K562 (cell line): Measurements from ENCODE around the gene RGS19. TPM values are rescaled to one million over a fixed set of nuclear protein-coding genes. Genes with fewer than 3 reads are reported as not detected.

Experiments
- ATAC-seq: fragments of 200-7000 bp; cut with Tn5 transposase; 3 replicates; pipeline ENCODE4 v1.9.1; 2020; ENCODE audit warnings: moderate library complexity
- BruUV-seq: library from RNA; stranded (reverse); fragments of 400-500 nt; replicated peaks from 2 replicates; lab custom pipeline; 2021; lab: Mats Ljungman, UMichigan
- CTCF ChIA-PET: fragments of 300-600 bp; formaldehyde crosslinking; extraction: SDS; loops from one replicate; lab custom pipeline; 2021; ENCODE audit warnings: low intra/inter-chr PET ratio; lab: Yijun Ruan, JAX
- POLR2A ChIA-PET: fragments of 300-600, 350-650 bp; sonication (Branson Sonifier 250); formaldehyde crosslinking; extraction: SDS; loops from one replicate; lab custom pipeline; 2021; ENCODE audit warnings: antibody characterized with exemption, inconsistent platforms; lab: Yijun Ruan, JAX
- DNase-seq, 4 experiments: peaks; one replicate each; pipeline versions ENCODE4 v3.0.0 to v3.0.0-alpha.2; 2011 to 2018; ENCODE audit warnings: low spot score in 3 of 4, mixed read lengths in 3 of 4; ENCODE audit errors: extremely low read depth in 1 of 4
- FAIRE-seq: peaks from 2 replicates; lab custom pipeline; 2011; peaks lifted over from hg19 to GRCh38; lab: Jason Lieb, UNC
- H2AFZ ChIP-seq: 2 replicates; pipeline ENCODE4 v1.6.0; 2011; ENCODE audit warnings: low read depth, low read length, control low read depth, inconsistent platforms
- H3K27ac ChIP-seq: fragments of 200-600 bp; 3 replicates; pipeline ENCODE4 v1.8.0; 2011; ENCODE audit warnings: low read depth, mild to moderate bottlenecking, control low read depth, inconsistent platforms, low read length, moderate library complexity, mixed read lengths; ENCODE audit errors: extremely low read depth
- H3K27me3 ChIP-seq, 2 experiments: fragments of 300-600 bp in 1 of 2; 2 replicates in 1 of 2; 3 replicates in 1 of 2; pipeline versions ENCODE4 v1.6.0 to v1.8.0; 2011; ENCODE audit warnings: inconsistent platforms in 2 of 2, low read length in 2 of 2, mild to moderate bottlenecking in 1 of 2, mixed read lengths in 1 of 2, moderate library complexity in 1 of 2; ENCODE audit not compliant: control insufficient read depth in 2 of 2, insufficient read depth in 2 of 2
- H3K36me3 ChIP-seq: fragments of 300-600 bp; 3 replicates; pipeline ENCODE4 v1.8.0; 2011; ENCODE audit warnings: mild to moderate bottlenecking, low read length, inconsistent platforms; ENCODE audit not compliant: control insufficient read depth, insufficient read depth
- H3K4me1 ChIP-seq, 2 experiments: fragments of 200-600 bp in 1 of 2; replicated peaks in 1 of 2; 2 replicates in 1 of 2; 3 replicates in 1 of 2; pipeline versions ENCODE4 v1.5.1 to v1.8.0; 2011; ENCODE audit warnings: inconsistent platforms in 2 of 2, low read length in 2 of 2, mild to moderate bottlenecking in 1 of 2, mixed read lengths in 1 of 2, moderate library complexity in 1 of 2; ENCODE audit not compliant: control insufficient read depth in 2 of 2, insufficient read depth in 2 of 2
- H3K4me2 ChIP-seq: 2 replicates; pipeline ENCODE4 v1.6.1; 2011; ENCODE audit warnings: low read length, control low read depth, inconsistent platforms, mixed read lengths; ENCODE audit not compliant: insufficient read depth
- H3K4me3 ChIP-seq: fragments of 200-600 bp; sonication (generic), shearing (Covaris generic); 2 replicates; pipeline ENCODE4 v1.5.1; 2016; ENCODE audit warnings: control low read depth, inconsistent platforms
- H3K79me2 ChIP-seq: fragments of 200-600 bp; 3 replicates; pipeline ENCODE4 v1.8.0; 2011; ENCODE audit warnings: low read length, inconsistent platforms; ENCODE audit not compliant: control insufficient read depth, insufficient read depth
- H3K9ac ChIP-seq, 2 experiments: 2 replicates each; pipeline versions ENCODE4 v1.6.0 to v1.6.1; 2011; ENCODE audit warnings: low read depth in 2 of 2, low read length in 2 of 2, control low read depth in 1 of 2, inconsistent platforms in 1 of 2, mild to moderate bottlenecking in 1 of 2, mixed read lengths in 1 of 2; ENCODE audit not compliant: insufficient read depth in 1 of 2
- H3K9me1 ChIP-seq: one replicate; pipeline ENCODE4 v1.6.0; 2011; ENCODE audit warnings: inconsistent platforms, mild to moderate bottlenecking, low read length, moderate library complexity; ENCODE audit not compliant: control insufficient read depth, insufficient read depth
- H3K9me3 ChIP-seq: replicated peaks from 2 replicates; pipeline ENCODE4 v1.5.1; 2011; ENCODE audit warnings: low read depth, low read length, inconsistent platforms; ENCODE audit not compliant: control insufficient read depth, insufficient read depth
- H4K20me1 ChIP-seq: replicated peaks from 2 replicates; pipeline ENCODE4 v1.6.1; 2011; ENCODE audit warnings: low read length, inconsistent platforms, mixed read lengths; ENCODE audit not compliant: control insufficient read depth, insufficient read depth
- CREM ChIP-seq: IDR thresholded peaks from 2 replicates; pipeline ENCODE4 v1.6.1; 2014; ENCODE audit warnings: antibody characterized with exemption, low read depth
- HMGN3 ChIP-seq: IDR thresholded peaks from 2 replicates; pipeline ENCODE4 v1.6.1; 2011; ENCODE audit warnings: borderline replicate concordance, low read depth, mild to moderate bottlenecking, mixed read lengths, low read length; ENCODE audit not compliant: insufficient read length; ENCODE audit errors: extremely low read depth
- MAX ChIP-seq: sonication (generic); formaldehyde crosslinking; IDR thresholded peaks from 2 replicates; pipeline ENCODE4 v1.9.0; 2022; ENCODE audit warnings: mild to moderate bottlenecking, missing genetic modification reagents
- MLLT1 ChIP-seq, 2 experiments: fragments of 450-650 bp; IDR thresholded peaks; 2 replicates each; pipeline ENCODE4 v1.6.1; 2016
- RAD21 ChIP-seq, 2 experiments: fragments of 250-450 bp in 1 of 2; fragments of 450-650 bp in 1 of 2; sonication (Bioruptor Pico) in 1 of 2; formaldehyde crosslinking in 1 of 2; IDR thresholded peaks in 1 of 2; conservative IDR thresholded peaks in 1 of 2; 2 replicates each; pipeline versions ENCODE4 v1.4.0 to v1.8.0; 2020 to 2022; ENCODE audit warnings: mild to moderate bottlenecking in 2 of 2, moderate library complexity in 1 of 2
- RBBP5 ChIP-seq: fragments of 200-600 bp; sonication (generic); IDR thresholded peaks from 2 replicates; pipeline ENCODE4 v1.6.1; 2012; ENCODE audit warnings: borderline replicate concordance, mild to moderate bottlenecking, low read length, control low read depth, inconsistent platforms; ENCODE audit not compliant: insufficient read depth, poor library complexity, severe bottlenecking
- RBFOX2 ChIP-seq: fragments of 200-400 bp; formaldehyde crosslinking; IDR thresholded peaks from 2 replicates; pipeline ENCODE4 v1.6.1; 2017; ENCODE audit warnings: low read depth, mild to moderate bottlenecking, low read length, moderate library complexity
- ZBTB7A ChIP-seq: IDR thresholded peaks from 2 replicates; pipeline ENCODE4 v1.6.1; 2011; ENCODE audit warnings: low read depth, mild to moderate bottlenecking, low read length, moderate library complexity, borderline replicate concordance; ENCODE audit not compliant: control insufficient read depth
- ZFX ChIP-seq: sonication (generic); formaldehyde crosslinking; IDR thresholded peaks from 2 replicates; pipeline ENCODE4 v1.8.0; 2022; ENCODE audit warnings: mild to moderate bottlenecking, missing genetic modification reagents, moderate library complexity
- ZNF140 ChIP-seq: fragments of 250-450 bp; sonication (Bioruptor Pico); IDR thresholded peaks from 2 replicates; pipeline ENCODE4 v1.8.0; 2021; ENCODE audit warnings: moderate library complexity, mild to moderate bottlenecking, inconsistent platforms
- ZNF589 ChIP-seq: fragments of 200-800 bp; sonication (Bioruptor generic); IDR thresholded peaks from 2 replicates; pipeline ENCODE4 v1.6.1; 2016; ENCODE audit warnings: low read depth, missing genetic modification characterization, missing compliant biosample characterization
- WGBS: fragments of 100-300 bp; shearing (Covaris generic); methylation state at CpG from one replicate; pipeline ENCODE4 v1.1.6; 2016; ENCODE audit warnings: low coverage, mixed read lengths; ENCODE audit not compliant: insufficient coverage; ENCODE audit errors: missing lambda C conversion rate; 5-methylcytosine and 5-hydroxymethylcytosine counted together
- in situ Hi-C: fragments of 300-500 bp; cut with MboI; formaldehyde crosslinking; loops from 4 replicates; pipeline ENCODE4 v1.15.0; 2018; ENCODE audit warnings: inconsistent platforms, mixed read lengths
- intact Hi-C: fragments of 100-400 bp; cut with micrococcal nuclease; formaldehyde crosslinking; loops from 2 replicates; pipeline ENCODE4 v1.14.2; 2022
- polyA plus RNA-seq, 8 experiments: library from polyadenylated mRNA; depleted of rRNA in 4 of 8; stranded (reverse) in 5 of 8; unstranded in 3 of 8; fragments of >200 nt; fragmentation: Nextera tagmentation in 2 of 8; fragmentation: Illumina TruSeq in 1 of 8; extraction: Ambion mirVana in 2 of 8; extraction: Trizol in 1 of 8; gene quantifications; 2 replicates each; pipeline versions ENCODE4 v1.2.1 to v1.2.3, GENCODE V29; 2011 to 2014; ENCODE audit warnings: inconsistent platforms in 1 of 8, missing spikeins in 1 of 8
- total RNA-seq, 7 experiments: library from RNA; depleted of rRNA in 6 of 7; stranded (reverse); fragments of >200 nt in 6 of 7; fragmentation: Illumina TruSeq in 2 of 7; extraction: Trizol in 2 of 7; gene quantifications; 2 replicates each; pipeline versions ENCODE4 v1.2.1 to v1.2.3, GENCODE V29; 2011 to 2021; ENCODE audit warnings: low replicate concordance in 1 of 7
- TF ChIP-seq, protein P1 (sequence below): sonication (generic); formaldehyde crosslinking; IDR thresholded peaks from 2 replicates; pipeline ENCODE4 v1.8.0; 2022; ENCODE audit warnings: missing genetic modification reagents, mild to moderate bottlenecking, moderate library complexity, borderline replicate concordance
- TF ChIP-seq, protein P2 (sequence below), 3 experiments: IDR thresholded peaks in 2 of 3; conservative IDR thresholded peaks in 1 of 3; 2 replicates each; pipeline ENCODE4 v1.5.1; 2011 to 2012; ENCODE audit warnings: low read length in 3 of 3, mild to moderate bottlenecking in 3 of 3, control low read depth in 2 of 3, improper control_type of control experiment in 1 of 3, inconsistent platforms in 1 of 3, low read depth in 1 of 3, mixed read lengths in 1 of 3, moderate library complexity in 1 of 3; ENCODE audit not compliant: insufficient read depth in 2 of 3

Gene RGS19
- total and polyA plus RNA-seq, 9 of the 15 experiments (the other 6 are each of a cell fraction or from before 2014, with no cell fraction given): 0.41 to 23.7 (median 14.6) TPM

DNA sequence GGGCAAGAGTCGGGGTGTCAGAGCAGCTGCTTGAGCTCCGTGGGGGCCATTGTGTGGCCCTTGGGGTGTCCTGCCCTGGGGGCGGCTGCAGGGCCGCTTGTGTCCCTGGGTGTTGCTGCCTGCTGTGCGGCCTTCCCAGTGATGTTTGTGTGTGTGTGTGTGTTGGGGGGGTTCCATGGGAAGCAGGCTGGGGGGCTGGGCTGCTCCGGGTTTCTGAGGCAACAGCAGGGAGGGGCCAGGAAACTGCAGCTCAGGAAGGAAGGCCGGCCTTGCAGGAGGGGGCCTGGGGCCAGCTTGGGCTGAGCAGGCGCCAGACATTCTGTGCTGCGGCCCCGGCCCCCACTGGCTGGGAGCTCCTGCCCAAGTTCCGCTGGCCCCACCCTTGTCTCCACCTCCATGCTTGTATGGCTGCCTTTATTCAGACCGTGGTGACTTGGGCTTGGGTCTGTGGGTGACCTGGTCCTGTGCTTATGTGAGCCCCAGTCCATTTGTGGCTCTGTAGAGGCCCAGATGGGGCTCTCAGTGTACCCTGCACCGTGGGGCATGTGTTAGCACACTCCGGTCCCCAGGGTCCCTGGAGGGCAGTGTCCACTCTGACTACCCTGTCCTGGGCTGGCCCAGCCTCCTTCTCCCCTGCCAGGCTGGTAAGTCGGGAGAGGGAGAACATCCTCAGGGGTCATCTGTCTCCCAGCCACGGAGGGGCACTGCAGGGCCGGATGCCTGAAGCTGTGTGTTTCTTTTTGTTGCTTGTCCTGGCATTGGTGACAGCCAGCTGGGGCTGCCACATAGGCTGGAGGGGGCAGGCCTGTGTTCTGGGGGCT lies 25.3 kb downstream of the RGS19 start:
- H4K20me1 ChIP-seq: no peaks in the 10 kb centered on the region
- H3K4me1 ChIP-seq: peaks cover 29 to 87% of the 10 kb centered on the region in 2 experiments
- peak overlapping the region; percentile 84 for H2AFZ ChIP-seq
- intact Hi-C loops: loop anchor here (2.0 to 5.0 kb wide), 2 partner anchors 15 to 77 kb away; partner anchors contain the start of gene SAMD10
- H3K9ac ChIP-seq: peak overlapping the region; percentile 42 to 90; a peak in 3 of 4 replicates
- H3K27me3 ChIP-seq: no peaks in the 10 kb centered on the region
- H3K79me2 ChIP-seq: no peaks in the 10 kb centered on the region
- in situ Hi-C loops: no loop called here
- FAIRE-seq (peak; percentile 69), ATAC-seq (peak; percentile 59), DNase-seq (peak; percentile 60 to 68 (median 62))
- ChIA-PET POLR2A (interaction anchor here (0.7 to 1.7 kb wide), 8 partner anchors 9 to 220 kb away, joined by 3 to 10 read pairs (median 4); partner anchors contain the start of genes RGS19 and TCEA2), CTCF (interaction anchor here (1.1 kb wide), 1 partner anchor 16 kb away, joined by 3 read pairs; no protein-coding TSS in a partner anchor)
- H3K9me1 ChIP-seq: no peaks in the 10 kb centered on the region
- H3K36me3 ChIP-seq: no peaks in the 10 kb centered on the region
- 22% methylated on average over 14 of the region's 17 CpGs for WGBS
- peak overlapping the region; percentile 40 for H3K4me2 ChIP-seq
- no TSS peak for BruUV-seq
- peak overlapping the region; percentile 61 for H3K27ac ChIP-seq
- no peaks in the 10 kb centered on the region for H3K9me3 ChIP-seq
- no peak overlapping the region for H3K4me3 ChIP-seq
- TF ChIP-seq ZNF140 (CRISPR knock-in tag) (no peak), CREM (0 out of 2 replicates have a peak, but pooled peaks have one; percentile 2), ZNF589 (peak; percentile 30; the same call in 1 of the 2 replicates), RBFOX2 (peak; percentile 28; the same call in 1 of the 2 replicates), HMGN3 (peak; percentile 16), ZFX (CRISPR knock-in tag) (peak; percentile 42), MLLT1 (IDR thresholded peaks at IDR 0.05) (no peak), RBBP5 (peak; percentile 23), MAX (CRISPR knock-in tag) (peak; percentile 30; the same call in 1 of the 2 replicates), ZBTB7A (0 out of 2 replicates have a peak, but pooled peaks have one; percentile 54), RAD21 (CRISPR knock-in tag; conservative IDR thresholded peaks at IDR 0.05 in 1 of 2, IDR thresholded peaks at IDR 0.05 in 1 of 2) (peak in 1 of 2 experiments; percentile 13; a peak in 1 of 4 replicates)
- TF ChIP-seq, protein P1, sequence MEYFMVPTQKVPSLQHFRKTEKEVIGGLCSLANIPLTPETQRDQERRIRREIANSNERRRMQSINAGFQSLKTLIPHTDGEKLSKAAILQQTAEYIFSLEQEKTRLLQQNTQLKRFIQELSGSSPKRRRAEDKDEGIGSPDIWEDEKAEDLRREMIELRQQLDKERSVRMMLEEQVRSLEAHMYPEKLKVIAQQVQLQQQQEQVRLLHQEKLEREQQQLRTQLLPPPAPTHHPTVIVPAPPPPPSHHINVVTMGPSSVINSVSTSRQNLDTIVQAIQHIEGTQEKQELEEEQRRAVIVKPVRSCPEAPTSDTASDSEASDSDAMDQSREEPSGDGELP (CRISPR knock-in tag): peak; percentile 60; the same call in 1 of the 2 replicates
- TF ChIP-seq, protein P2, sequence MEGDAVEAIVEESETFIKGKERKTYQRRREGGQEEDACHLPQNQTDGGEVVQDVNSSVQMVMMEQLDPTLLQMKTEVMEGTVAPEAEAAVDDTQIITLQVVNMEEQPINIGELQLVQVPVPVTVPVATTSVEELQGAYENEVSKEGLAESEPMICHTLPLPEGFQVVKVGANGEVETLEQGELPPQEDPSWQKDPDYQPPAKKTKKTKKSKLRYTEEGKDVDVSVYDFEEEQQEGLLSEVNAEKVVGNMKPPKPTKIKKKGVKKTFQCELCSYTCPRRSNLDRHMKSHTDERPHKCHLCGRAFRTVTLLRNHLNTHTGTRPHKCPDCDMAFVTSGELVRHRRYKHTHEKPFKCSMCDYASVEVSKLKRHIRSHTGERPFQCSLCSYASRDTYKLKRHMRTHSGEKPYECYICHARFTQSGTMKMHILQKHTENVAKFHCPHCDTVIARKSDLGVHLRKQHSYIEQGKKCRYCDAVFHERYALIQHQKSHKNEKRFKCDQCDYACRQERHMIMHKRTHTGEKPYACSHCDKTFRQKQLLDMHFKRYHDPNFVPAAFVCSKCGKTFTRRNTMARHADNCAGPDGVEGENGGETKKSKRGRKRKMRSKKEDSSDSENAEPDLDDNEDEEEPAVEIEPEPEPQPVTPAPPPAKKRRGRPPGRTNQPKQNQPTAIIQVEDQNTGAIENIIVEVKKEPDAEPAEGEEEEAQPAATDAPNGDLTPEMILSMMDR (IDR thresholded peaks at IDR 0.05 in 2 of 3, conservative IDR thresholded peaks at IDR 0.05 in 1 of 3; ENCODE audit: insufficient read depth in 2 of 3, low read depth in 1 of 3, low read length in 3 of 3): peak; percentile 34 to 53 (median 45); a peak in 4 of 6 replicates
